ENCODE measurements around the gene CARD19.

- no peak for TF ChIP-seq SIN3A (IDR thresholded peaks at IDR 0.05; ENCODE audit: borderline replicate concordance, insufficient read depth, low read depth, low read length)
- TF ChIP-seq CTCF (IDR thresholded peaks at IDR 0.05): no peak
- TF ChIP-seq POLR2AphosphoS5 (IDR thresholded peaks at IDR 0.05; ENCODE audit: low read depth, low read length): no peak
- TF ChIP-seq REST (IDR thresholded peaks at IDR 0.05; ENCODE audit: insufficient read depth in 1 of 2, low read depth in 2 of 2, low read length in 1 of 2): no peak
- TF ChIP-seq TCF7L2 (IDR thresholded peaks at IDR 0.05; ENCODE audit: low read depth, low read length): no peak
Measured at GRCh38 chr9:93051680-93052089, 44.3 kb upstream of the CARD19 start.
